Epithelial cell of esophagus (primary cell): ENCODE results near the gene PTGS1.
"Not testable (repeated sequence)": the region's sequence is repeated elsewhere in the genome, so short reads cannot be mapped to it uniquely, and the experiment has no call there.

Source experiments
- DNase-seq: peaks from one replicate; pipeline ENCODE4 v3.0.0; 2010; ENCODE audit warnings: low read depth
- H3K4me3 ChIP-seq: 2 replicates; pipeline ENCODE4 v1.5.1; 2011; ENCODE audit warnings: mild to moderate bottlenecking, low read length, control low read depth
- TF ChIP-seq, protein P1 (sequence below): IDR thresholded peaks from 2 replicates; pipeline ENCODE4 v1.5.1; 2011; ENCODE audit warnings: low read depth, mild to moderate bottlenecking, low read length, control low read depth, inconsistent platforms; ENCODE audit not compliant: insufficient read depth; ENCODE audit errors: missing control alignments

The PTGS1 gene

DNA sequence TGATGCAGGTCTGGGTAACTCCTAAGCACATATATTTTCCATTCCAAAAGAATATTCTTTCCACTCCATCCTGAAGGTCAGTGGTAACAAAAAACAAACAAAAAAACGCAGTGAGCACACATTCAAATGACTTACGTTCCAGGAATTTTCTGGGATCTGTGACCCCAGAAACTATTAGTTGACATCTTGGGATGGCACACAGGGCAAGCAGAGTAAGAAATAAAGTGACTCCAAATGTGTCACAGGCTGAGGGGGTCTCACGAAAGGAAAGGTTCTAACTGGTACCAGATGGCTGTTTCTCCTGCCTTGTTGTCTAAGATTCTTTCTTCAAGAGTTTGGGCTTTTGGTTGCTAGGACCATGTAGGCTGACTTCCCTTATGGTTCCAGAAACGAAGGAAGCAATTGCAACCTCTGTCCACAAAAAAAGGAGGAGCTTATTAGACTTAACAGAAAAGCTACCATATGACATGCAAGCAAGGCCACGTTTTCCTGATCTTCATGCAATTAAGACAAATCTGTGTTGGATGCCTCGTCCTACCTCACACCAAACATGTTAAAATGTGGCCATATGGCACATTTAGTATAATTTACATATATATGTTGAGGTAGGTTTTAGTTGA is 32.7 kb downstream of the PTGS1 start:
- TF ChIP-seq, protein P1, sequence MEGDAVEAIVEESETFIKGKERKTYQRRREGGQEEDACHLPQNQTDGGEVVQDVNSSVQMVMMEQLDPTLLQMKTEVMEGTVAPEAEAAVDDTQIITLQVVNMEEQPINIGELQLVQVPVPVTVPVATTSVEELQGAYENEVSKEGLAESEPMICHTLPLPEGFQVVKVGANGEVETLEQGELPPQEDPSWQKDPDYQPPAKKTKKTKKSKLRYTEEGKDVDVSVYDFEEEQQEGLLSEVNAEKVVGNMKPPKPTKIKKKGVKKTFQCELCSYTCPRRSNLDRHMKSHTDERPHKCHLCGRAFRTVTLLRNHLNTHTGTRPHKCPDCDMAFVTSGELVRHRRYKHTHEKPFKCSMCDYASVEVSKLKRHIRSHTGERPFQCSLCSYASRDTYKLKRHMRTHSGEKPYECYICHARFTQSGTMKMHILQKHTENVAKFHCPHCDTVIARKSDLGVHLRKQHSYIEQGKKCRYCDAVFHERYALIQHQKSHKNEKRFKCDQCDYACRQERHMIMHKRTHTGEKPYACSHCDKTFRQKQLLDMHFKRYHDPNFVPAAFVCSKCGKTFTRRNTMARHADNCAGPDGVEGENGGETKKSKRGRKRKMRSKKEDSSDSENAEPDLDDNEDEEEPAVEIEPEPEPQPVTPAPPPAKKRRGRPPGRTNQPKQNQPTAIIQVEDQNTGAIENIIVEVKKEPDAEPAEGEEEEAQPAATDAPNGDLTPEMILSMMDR: no peak
- H3K4me3 ChIP-seq: no peak overlapping the region
- DNase-seq: no peak

DNA sequence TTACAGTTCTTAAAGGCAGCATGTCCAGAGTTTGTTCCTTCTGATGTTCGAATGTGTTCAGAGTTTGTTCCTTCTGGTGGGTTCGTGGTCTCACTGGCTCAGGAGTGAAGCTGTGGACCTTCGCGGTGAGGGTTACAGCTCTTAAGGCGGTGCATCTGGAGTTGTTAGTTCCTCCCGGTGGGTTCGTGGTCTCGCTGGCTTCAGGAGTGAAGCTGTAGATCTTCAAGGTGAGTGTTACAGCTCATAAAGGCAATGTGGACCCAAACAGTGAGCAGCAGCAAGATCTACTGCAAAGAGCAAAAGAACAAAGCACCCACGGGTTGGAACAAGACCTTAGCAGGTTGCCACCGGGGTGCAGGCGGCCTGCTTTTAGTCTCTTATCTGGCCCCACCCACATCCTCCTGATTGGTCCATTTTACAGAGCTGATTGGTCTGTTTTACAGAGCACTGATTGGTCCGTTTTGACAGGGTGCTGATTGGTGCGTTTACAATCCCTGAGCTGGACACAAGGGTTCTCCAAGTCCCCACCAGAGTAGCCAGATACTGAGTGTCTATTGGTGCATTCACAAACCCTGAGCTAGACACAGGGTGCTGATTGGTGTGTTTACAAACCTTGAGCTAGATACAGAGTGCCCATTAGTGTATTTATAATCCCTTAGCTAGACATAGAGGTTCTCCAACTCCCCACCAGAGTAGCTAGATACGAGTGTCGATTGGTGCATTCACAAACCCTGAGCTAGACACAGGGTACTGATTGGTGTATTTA is 34.7 kb downstream of the PTGS1 start:
- not testable (repeated sequence) for H3K4me3 ChIP-seq, DNase-seq

DNA sequence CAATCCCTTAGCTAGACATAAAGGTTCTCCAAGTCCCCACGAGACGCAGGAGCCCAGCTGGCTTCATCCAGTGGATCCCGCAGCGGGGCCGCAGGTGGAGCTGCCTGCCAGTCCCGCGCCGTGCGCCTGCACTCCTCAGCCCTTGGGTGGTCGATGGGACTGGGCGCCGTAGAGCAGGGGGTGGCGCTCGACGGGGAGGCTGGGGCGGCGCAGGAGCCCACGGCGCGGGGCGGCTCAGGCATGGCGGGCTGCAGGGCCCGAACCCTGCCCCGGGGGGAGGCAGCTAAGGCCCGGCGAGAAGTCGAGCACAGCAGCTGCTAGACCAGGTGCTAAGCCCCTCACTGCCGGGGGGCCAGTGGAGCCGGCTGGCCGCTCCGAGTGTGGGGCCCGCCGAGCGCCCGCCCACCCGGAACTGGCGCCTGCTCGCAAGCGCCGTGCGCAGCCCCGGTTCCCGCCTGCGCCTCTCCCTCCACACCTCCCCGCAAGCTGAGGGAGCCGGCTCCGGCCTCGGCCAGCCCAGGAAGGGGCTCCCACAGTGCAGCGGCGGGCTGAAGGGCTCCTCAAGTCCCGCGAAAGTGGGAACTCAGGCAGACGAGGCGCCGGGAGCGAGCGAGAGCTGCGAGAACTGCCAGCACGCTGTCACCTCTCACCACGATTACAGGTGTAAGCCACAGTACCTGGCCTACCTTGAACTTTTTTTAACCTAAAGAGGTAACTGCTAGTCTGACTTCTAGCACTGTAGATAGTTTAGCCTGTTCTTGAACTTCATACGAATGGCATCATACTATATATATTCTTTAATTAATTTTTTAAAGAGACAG is 35.5 kb downstream of the PTGS1 start:
- DNase-seq: no peak
- H3K4me3 ChIP-seq: no peak overlapping the region

DNA sequence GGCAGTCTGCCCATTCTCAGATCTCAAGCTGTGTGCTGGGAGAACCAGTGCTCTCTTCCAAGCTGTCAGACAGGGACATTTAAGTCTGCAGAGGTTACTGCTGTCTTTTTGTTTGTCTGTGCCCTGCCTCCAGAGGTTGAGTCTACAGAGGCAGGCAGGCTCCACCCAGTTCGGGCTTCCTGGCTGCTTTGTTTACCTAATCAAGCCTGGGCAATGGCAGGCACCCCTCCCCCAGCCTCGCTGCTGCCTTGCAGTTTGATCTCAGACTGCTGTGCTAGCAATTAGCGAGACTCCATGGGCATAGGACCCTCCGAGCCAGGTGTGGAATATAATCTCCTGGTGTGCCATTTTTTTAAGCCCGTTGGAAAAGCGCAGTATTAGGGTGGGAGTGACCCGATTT is 43.3 kb downstream of the PTGS1 start:
- H3K4me3 ChIP-seq: not testable (repeated sequence)
- peak; percentile 51 for DNase-seq

More for the DNA sequence above, 35.5 kb downstream of the PTGS1 start:
- TF ChIP-seq, protein P1: no peak

DNA sequence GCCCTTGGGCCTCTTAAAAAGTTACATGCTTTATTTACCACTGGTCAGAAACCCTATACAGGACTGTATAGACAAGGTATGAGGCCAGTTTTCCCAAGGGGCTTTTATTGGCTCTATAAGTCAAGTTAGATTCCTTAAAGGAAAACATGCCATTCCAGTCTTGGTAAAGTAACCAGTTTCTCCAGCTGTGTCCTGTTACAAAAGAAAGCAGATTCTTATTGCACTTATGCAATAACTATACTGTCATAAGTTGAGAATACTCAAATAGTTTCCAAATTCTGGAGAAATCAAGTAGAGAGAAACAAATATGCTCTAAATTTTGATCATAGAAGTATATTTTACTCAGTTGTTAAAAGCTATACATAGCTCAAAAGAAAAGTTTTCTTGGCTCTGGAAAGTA is 47.2 kb downstream of the PTGS1 start:
- no peak overlapping the region for H3K4me3 ChIP-seq
- TF ChIP-seq, protein P1: no peak
- peak; percentile 30 for DNase-seq

DNA sequence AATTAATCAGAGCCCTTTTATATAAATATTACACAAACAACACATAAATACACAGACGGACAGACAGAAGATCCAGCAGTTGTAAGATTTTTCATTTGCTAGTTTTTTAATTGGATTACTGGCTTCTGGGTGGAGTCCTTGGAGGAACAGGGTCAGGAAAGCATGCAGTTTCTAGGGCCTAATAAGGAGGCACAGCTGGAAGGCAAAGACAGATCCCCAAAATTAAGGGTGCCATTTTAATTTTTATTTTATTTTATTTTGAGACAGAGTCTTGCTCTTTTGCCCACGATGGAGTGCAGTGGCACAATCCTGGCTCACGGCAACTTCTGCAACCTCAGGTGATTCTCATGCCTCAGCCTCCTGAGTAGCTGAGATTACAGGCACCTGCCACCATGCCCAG is 49.5 kb downstream of the PTGS1 start:
- TF ChIP-seq, protein P1: no peak
- H3K4me3 ChIP-seq: no peak overlapping the region
- no peak for DNase-seq

DNA sequence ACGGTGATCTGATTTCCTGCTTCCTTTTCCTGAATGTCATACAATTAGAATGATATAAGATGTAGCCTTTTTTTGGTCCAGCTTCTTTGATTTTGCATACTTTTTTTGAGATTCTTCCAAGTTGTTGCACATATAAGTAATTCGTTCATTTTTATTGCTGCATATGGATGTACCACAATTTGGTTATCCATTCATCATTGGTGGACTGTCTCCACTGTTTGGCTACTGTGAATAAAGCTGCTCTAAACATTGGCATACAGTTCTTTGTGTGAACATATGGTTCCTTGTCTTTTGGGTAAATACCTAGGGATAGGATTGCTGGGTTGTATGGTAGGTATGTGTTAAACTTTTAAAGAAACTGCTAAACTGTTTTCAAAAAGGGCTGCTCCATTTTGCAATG is 54.3 kb downstream of the PTGS1 start:
- no peak overlapping the region for H3K4me3 ChIP-seq
- TF ChIP-seq, protein P1: no peak
- no peak for DNase-seq
